ENCODE results near the gene DNAJC25.

DNAJC25 gene

DNA sequence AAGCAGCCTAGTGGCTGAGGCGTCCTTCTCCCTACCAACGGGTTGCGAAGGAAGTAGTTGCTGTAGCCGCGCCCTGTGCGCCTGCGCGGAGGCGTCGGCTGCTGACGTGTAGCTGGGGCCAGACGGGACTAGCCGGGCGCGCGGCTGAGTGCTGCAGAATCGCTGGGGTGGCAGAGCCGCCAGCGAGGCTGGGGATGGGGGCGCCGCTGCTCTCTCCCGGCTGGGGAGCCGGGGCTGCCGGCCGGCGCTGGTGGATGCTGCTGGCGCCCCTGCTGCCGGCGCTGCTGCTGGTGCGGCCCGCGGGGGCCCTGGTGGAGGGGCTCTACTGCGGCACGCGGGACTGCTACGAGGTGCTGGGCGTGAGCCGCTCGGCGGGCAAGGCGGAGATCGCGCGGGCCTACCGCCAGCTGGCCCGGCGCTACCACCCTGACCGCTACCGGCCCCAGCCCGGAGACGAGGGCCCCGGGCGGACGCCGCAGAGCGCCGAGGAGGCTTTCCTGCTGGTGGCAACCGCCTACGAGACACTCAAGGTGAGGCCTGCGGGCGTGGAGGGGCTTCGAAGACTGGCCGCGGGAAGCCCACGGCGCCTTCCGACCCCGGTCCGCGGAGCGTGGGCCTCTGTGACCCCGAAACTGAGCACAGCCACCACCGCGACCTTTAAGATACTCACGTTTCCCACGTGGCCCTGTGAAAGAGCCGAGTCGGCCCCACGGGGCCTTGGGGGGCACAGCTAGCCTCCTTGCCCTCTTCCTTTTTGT, at the start of gene DNAJC25:
Gene DNAJC25, plus strand, starts transcription at position 121 of the 758 bp plus-strand sequence. Its CDS starts 74 bp downstream, at position 195.
- peak within 1 kb of the TSS; percentile 76 to 95 for H3K27ac ChIP-seq
- no peak for TF ChIP-seq CTCF (IDR thresholded peaks at IDR 0.05)
- peak within 1 kb of the TSS; percentile 95 for H3K4me3 ChIP-seq
- peak; percentile 97 for DNase-seq (ENCODE audit: low spot score)

DNA sequence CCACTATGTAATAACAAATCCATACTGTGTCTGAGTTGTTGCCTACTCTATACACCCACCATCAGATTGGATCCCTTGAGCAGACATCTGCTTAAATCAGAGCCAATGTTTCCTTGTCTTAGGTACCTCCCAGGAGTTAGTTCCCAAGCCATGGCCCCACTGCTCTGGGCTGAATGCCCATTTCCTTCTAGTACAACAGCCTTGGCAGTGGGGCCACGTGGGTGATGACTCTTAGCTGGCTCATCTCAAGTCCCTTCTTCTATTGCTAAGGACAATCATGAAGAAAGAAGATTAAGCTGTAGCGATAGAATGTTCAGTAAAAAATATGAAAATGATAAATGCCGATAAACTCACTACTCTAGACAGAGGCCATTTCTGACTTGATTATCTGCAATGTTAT, 48.2 kb upstream of the DNAJC25 start:
- H3K27ac ChIP-seq: no peak overlapping the region
- DNase-seq (ENCODE audit: low spot score): no peak
- no peak for TF ChIP-seq CTCF (IDR thresholded peaks at IDR 0.05)
- H3K4me3 ChIP-seq: no peak overlapping the region

DNA sequence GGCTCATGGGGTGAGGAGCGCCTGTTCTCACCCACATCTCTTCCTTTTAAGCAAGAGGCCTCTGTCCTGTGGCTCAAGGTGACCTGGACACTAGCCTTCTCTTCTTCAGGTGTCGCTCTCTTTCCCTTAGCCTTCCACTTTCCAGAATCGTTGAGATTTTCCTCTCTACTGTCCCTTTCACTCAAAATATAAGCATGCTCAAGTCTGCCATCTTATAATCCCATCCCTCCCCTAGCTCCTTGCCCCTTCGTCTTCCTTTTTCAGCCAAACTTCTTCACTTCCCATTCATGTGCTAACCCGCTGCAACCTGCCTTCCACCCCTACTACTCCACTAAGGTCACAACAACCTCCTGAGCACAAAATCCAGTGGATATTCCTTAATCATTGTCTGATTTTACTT, 44.8 kb upstream of the DNAJC25 start:
- H3K4me3 ChIP-seq: no peak overlapping the region
- no peak for TF ChIP-seq CTCF (IDR thresholded peaks at IDR 0.05)
- DNase-seq (ENCODE audit: low spot score): no peak
- no peak overlapping the region for H3K27ac ChIP-seq

- no peak for TF ChIP-seq CTCF (IDR thresholded peaks at IDR 0.05)
These were observed 42.3 kb upstream of the DNAJC25 start for GRCh38 chr9:111588846-111589245.

DNA sequence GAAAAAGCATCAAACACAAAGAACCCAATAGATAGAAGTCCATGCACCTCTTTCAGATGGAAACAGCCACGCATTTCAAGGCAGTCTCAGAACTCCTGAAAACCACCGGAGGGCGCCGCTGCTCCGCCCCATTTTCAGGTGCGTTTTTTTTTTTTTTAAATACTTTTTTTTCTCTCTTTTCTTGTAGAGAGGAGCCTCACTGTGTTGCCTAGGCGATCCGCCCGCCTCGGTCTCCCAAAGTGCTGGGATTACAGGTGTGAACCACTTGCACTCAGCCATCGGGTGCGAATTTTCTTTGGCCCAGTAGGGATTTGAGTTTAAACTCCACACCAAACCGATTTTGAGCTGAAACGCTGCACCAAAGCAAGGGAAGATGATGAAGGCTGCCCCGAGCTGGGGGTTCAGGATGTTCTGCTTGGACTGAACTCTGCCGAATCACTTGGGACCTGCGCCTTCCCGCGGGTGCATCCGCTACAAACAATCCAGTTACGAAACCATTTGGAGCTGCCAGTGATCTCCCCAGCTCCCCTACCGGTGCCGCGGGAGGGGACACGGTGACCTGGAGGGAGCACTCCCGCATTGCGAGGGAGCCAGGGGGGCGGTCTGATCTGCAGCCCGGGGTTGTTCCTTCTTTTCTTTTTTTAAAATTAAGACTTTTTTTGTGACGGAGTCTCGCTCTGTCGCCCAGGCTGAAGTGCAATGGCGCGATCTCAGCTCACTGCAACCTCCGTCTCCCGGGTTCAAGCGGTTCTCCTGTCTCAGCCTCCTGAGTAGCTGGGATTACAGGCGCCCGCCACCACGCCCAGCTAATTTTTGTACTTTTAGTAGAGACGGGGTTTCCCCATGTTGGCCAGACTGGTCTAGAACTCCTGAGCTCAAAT, 33.0 kb upstream of the DNAJC25 start:
- peak overlapping the region; percentile 86 for H3K4me3 ChIP-seq
- peak; percentile 65 for TF ChIP-seq CTCF (IDR thresholded peaks at IDR 0.05)
- DNase-seq (ENCODE audit: low spot score): peak; percentile 78
- H3K27ac ChIP-seq: peak overlapping the region; percentile 58 to 91

More at GRCh38 chr9:111588846-111589245, 42.3 kb upstream of the DNAJC25 start:
- H3K27ac ChIP-seq: no peak overlapping the region
- no peak for DNase-seq (ENCODE audit: low spot score)
- no peak overlapping the region for H3K4me3 ChIP-seq

- no peak for TF ChIP-seq CTCF (IDR thresholded peaks at IDR 0.05)
- DNase-seq (ENCODE audit: low spot score): peak; percentile 74
- H3K4me3 ChIP-seq: peak overlapping the region; percentile 86
- peak overlapping the region; percentile 58 to 91 for H3K27ac ChIP-seq
These were observed 32.4 kb upstream of the DNAJC25 start for GRCh38 chr9:111598733-111599091.

All from coronary artery (tissue), 2 donors.